ENCODE results near the gene PGS1.

Gene PGS1

DNA sequence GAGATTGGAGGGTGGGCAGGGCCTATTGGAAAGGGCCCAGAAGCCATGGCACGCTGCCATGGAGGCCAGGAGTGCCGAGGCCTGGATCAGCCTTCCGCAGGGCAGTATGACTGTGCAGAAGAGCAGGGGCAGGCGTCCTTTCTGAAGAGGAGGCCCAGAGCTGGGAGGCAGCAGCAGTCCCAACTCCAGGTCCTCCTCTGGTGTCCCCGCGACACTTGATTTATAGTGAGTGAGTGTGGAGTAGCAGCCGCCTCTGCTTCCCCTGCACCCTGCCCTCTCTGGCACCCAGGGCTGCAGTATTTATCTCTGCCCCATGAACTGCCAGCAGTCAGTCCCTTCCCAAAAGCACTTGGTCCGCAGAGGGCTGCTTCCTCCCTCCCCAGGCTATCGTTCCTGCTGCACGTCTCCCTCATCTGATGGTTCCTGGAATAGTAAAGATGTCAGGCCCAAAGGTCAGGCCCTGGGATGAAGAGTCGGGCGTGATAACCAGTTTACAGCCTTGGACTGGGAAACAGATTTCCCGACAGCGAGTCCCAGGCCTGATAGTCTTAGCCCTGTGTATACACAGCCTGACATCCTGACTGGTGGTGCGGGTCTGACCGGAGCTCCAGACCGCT, 32.9 kb downstream of the PGS1 start:
- no peak for DNase-seq

DNA sequence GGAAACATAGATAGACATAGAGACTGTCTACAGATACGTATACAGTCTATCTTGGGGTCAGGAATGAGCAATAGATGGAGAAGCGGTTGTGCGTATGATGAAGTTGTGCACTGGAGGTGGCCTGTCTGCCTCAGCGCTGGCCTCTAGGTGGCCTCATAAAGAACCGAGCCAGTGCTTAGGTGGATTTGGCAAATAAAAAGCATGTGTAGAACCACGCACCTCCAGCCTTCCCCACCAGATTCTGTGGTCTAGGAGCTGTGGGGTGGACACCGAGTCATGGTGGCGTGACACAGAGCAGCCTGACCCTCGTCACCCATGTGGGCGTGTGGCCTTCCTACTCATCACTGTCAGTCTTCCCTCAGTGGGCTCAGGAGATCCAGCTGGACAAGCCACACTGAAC, 34.0 kb downstream of the PGS1 start:
- no peak for DNase-seq

DNA sequence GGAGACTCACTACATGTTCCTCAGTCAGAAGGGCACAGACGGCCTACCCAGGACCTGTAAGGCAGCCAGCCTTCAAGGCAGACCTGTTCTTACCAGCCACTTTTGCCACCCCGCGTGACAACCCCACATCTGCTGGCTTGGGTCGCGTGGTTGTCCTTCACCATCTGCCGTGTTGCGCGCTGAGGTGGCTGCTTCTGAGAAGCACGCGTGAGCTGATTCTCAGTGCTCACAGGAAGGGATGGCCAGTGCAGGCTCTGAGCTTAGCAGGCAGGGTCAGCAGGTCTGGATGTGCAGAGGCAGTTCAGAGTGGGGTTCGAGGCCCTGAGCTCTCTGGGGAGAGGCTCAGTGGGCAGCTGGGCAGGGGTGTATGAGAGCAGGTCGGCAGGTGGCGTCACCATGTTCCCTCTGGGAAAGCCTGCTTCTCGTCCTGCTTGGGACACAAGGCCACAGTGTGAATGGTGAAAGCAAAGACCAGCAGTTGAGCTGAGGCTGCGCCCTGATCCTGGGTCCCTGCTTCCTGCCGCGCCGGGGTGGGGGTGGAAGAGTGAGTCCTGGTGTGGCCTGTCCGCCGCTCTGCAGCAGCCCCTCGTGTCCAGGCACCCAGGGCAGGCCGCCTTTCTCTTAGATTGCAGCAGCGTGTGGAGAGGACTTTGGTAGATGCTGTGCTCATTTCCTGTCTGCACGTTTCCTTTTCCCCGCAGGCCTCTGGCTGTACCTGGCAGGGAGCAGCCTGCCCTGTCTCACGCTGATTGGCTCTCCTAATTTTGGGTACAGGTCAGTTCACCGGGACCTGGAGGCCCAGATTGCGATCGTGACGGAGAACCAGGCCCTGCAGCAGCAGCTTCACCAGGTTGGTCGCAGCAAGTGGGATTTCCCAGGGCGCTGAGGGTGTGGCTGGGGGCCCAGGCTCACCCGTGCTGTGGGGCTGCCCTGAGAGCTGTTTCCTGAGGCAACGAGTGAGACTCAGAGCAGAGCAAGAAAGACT, 36.0 kb downstream of the PGS1 start:
- no peak for DNase-seq

DNA sequence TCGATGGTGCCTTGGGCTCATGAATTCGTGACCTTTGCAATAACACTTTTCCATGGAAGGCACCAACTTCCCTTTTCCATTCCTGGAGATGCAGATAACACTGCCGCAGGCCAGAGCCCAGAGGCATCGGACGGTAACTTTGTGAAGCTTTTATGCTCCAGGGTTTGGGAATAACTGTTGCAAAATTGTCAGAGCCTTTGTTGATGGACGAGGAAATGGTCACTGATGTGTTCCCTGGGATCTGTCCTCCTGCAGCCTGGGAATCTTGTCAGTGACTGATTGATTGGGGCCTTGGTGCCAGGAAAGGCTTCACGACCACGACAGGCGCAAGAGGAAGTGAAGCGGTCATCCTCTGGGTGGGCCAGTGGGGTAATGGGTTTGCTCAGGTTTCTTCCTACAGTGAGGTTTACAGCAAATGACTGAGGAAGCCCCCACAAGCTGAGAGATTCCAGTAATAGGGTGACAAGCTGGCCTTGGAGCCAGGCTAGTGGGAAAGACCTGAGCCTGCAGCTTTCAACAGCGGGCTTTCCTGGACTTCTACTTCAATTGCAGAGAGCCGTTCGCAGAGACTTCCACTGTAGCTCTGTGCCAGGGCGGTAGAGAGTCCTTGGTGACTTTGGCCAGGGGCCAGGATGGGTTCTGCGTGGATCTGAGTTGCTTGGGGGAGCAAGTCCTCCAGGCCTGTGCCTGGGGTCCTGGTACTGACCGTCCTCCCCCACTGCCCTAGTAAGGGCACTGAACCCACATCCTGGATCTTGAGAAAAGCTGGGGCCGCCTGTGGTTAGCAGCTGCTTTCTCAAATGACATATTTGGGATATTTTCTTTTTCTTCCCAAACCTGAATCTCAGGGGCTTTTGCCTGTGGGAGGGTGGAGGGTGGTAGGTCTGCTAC, 37.6 kb downstream of the PGS1 start:
- peak; percentile 55 for DNase-seq

DNA sequence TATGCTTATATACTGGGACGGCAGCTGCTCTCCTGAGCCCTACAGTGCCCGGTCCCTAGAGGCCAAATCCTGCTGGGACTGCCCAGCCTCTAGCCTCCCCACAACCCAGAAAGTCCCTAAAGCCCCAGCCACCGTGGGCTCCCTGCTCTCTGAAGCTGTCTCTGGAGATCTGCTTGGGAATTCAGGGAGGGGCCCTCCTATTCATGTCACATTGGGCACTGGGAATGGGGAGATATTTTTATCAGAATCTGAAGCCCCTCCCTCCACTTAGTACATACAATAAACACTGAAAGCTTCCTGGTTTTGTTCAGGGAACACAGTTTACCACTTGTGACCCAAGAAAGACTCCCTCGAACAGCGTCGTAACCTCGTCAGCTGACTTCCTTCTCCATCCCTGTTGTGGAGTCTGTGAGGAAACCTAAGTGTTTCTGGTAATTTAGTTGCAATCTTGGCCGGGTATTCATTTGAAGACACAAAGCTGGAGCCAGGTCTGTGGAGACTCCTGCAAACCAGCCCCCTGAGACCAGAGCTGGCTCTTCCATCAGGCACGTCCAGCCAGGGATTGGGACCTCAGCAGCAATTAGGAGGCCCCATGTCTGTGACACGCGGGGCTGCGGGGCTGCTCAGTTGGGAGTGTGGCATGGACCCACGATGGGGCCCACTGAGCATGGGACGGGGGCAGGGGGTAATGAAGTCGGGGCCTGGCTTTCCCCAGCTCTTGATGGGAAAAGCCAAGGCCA, 38.5 kb downstream of the PGS1 start:
- DNase-seq: peak; percentile 48

DNA sequence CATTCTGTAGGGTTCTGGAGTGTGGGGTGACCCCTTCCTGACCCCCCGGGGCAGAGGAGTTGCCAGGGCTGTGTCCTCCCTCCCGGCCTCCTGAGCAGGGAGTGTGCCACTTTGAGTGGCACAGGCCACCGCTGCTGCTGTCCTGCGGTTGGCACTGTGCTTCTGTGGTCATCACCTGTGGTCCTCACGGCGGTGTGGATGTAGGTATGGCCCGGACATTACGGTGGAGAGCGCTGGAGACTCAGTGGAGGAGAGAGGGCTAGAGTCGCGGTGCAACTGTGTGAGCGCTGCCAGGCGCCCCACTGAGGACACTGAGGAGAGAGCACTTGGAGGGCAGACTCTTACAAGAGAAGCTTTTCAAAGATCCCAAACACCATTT, 39.1 kb downstream of the PGS1 start:
- DNase-seq: no peak

DNA sequence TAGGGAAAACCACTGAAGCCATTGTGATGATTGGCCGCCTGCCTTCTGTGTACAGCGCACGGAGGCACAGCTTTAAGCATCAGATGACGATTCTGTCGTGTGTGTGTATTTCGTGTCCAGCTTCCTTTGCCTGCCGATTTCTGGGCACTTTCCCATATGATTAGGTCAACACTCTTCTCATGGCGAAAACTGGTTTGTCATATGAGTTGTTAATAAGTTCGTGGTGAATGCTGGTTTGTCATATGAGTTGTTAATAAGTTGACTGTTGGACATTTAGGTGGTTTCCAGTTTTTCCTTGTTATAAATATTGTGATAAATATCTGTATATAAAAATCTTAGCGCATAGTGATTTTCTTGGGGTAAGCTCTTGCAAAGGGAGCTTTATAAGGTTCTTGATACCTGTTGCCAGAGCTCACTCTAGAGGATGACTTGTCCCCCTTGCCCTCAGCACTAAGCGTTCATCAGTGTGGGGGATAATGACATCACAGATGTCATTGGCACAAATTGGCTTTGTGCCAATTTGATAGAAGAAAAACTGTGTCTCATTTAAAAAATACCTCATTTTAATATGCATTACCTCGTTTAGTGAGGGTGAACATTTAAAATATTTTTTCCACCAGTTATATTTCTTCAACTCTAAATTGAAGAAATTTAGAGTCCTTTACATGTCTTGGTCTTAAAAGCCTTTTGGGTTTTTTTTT, 40.0 kb downstream of the PGS1 start:
- DNase-seq: no peak

DNA sequence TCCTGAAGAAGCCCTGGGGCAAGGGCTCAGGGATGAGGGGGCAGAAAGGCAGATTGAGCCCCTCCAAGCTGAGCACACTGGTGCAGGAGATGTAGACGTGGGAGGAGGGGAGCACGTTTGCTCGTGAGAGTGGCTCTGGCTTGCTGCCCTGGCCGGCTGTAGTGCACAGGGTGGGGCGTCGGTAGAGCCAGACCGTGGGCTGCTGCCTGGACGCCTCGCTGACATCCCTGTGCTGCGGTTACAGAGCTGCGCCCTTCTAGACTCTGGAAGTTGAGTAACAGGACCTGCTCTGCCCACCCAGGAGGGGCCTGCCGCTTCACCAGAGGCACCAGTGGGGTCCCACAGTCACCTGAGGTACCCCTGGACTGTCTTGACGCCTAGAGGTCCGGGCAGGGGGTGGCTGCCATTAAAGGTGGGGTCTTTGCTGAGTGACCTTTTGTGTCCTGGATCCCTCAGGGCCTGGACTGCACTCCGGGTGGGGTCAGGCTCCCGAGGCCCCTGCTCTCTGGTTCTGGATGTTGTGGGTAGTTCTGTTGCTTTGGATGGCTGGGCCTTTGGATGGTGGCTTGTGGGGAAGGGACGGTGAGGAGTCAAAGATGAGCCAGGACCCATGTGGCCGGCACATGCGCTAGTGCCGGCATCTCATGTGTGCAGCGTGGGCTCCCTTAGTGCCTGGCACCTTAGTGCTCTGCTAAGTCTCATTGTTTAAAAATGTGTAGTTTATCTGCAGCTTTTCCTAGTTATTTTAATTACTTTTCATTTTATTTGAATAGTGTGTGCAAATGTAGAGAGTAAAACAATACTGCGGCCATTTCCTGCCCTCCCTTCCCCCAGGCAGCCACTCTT, 41.7 kb downstream of the PGS1 start:
- no peak for DNase-seq

DNA sequence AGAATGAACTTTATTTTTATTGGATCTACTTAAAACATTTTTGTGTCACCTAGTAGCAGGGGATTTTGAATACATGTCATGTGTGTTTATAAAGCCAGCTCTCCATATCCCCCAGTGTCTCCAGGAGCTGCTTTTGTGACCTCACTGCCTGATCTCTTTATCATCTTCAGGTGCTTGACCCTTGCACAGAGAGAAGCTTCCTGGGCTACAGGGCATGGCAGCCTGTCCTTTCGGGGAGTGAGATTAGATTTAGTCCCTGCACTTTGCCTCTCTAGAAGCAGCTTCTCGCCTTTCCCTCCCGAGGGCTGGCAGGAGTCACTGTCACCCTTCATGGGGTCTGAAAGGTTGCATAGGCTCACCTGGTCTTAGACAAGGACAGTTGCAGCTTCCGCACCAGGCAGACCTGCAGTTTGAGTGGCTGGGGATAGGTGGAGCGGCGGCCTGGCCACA, 42.7 kb downstream of the PGS1 start:
- no peak for DNase-seq

DNA sequence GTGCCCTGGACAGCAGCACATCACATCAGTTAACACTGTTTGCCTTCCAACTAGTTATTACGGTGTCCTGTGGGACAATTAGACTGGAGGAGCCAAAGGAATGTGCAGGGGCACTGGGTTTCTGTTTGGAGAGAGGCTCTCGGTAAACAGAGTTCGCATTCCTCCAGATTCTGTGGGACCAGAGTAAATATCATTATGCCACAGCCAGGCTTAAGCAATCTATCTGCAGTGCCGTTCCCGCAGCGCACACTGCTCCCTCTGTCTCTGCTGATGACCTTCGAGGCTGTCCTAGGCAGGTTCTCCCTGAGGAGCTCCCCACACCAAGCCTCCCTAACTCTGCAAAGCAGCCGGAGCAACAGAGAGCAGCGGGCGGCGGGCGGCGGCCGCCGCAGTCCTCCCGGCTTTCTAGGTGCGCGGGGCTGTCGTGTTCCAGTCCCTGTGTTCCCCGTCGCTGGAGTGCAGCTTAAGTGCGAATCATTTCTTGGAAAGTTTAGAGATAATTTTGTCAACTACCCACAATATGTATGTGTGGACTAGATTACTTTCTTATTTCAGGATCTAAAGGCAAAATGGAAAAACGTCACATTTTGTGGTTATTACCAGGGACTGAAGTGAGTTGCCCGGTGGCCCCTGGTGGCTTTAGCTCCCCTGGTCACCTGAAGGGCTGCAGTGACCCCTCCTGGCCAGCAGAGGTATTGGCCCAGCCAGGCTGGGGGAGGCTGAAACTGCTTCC, 43.3 kb downstream of the PGS1 start:
- DNase-seq: peak; percentile 78

DNA sequence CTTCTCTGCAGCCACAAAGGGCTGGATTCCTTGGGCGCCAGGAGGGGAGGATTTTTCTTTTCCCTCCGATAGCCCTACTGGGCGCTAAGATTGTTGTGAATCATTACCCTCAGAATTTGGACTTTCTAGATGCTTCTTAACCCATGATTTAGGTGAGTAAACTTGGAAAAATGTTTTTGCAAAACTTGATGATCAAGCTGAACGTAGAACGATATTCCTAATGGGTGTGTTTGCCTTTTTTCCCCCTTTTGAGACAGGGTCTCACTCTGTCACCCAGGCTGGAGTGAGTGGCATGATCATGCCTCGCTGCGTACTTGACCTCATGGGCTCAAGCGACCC, 43.8 kb downstream of the PGS1 start:
- no peak for DNase-seq

DNA sequence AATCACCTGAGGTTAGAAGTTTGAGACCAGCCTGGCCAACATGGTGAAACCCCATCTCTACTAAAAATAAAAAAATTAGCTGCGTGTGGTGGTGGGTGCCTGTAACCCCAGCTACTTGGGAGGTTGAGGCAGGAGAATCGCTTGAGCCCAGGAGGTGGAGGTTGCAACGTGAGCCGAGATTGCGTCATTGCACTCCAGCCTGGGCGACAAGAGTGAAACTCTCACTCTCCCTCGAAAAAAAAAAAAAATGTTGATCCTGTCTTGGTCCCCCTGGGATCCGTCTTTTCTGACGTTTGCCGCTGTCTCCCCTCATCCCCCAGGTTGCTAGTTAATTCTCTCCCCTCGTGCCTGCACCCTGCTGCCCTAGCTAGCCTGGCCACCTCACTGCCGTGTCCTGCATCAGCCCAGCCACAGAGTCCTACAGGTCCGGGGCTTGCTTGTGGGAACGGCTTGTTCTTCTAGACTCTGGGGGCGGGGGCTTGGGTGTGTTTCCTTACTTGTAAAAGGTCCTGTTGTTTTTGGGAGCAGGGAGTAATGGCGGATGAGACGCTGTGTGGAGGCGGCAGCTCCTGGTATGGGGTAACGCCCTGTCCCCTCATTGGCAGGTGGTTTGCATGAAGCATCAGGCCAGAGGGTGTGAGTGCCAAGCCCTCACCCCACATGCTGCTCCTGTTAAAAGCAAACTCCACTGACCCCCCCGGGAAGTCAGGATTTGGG, 44.6 kb downstream of the PGS1 start:
- no peak for DNase-seq

DNA sequence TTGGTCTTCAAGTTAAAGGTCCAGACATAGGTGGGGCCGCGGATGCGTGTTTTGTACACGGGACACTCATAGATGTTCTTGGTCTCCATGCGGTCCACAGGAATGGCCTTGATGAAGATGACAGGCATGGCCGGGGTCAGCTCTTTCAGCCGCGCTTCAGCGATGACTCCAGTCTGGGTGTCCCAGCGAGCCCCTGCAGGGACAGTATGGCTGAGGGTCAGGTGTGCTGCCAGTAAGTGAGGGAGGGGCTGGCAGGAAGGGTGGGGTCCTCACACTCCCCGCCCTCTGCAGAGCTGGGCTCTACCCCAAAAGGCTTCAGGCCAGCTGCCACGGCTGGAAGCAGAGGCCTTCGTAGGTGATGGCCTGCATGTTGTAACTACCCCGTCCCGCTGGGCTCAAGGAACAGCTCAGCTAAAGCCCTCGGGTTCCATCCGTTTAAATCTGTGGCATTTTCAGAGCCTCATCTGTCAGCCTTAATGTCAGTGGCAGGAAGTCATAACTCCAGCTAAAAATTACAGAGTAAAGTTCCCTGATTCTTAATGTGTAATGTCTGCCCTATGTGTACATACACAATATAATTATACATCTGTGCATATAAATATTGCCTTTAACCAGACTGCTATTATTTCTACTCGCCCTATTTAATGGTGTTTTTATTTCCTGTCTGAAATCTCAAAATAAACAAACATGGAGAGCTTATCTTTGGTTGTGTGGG, 45.7 kb downstream of the PGS1 start:
- DNase-seq: no peak

DNA sequence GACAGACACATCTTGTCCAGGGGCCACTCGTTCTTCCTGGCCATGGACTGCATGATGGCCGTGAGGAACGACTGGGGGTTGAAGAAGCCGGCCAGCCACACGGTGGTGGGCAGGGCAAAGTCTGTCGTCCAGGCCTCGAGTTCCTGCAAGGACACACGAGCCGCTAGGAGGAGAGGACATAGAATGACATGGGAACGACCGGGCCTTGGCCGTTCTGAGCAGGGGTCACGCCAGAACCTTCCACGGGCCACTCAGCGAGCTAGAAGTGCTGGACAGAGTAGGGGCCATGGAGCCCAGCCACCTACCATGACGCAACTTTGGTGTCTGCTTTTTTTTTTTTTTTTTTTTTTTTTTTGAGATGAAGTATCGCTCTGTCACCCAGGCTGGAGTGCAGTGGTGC, 47.0 kb downstream of the PGS1 start:
- no peak for DNase-seq

DNA sequence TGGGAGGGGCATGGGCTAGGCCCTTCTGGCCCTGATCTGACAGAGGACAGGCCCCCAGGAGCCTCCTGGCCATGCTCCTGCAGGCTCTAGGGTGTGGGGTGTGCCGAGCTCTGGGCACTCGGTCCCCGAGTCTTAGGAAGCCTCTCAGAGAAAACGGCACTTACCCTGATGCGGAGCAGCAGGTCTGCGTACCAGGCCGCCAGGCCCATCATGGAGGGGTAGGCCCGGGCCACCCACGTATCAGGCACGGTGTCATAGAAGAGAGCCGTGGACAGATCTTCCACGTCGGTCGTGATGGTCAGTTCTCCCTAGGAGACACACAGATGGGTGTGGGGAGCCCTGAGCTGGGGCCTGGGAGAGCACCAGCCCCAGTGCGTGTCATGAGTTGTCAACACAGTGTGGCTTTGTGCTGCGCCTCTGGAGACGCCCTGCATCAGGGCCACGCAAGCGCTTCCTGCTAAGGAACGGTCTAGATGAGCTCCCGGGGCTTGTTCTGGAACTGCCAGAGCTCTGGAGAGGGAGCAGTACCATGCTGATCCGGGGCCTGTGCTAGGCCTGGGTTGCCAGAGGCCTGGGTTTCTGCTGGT, 47.9 kb downstream of the PGS1 start:
- no peak for DNase-seq

DNA sequence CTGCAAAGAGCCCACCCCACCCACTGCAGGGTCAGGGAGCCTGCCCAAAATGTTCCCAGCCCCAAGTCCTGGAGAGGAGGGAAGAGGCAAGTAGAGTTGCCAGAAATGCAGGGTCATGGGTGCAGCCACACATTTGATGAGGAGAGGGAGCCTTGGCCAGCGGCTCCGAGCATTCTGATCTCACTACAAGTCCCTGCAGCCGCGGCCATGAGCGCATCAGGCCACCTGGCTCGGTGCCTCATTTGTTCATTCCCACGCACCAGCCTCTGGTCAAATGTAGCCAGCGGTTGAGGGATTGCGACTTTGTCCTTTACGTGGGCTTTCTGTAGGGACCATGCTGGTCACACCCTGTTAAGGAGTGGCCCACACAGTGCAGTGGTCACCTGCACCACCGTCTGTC, 48.7 kb downstream of the PGS1 start:
- no peak for DNase-seq

DNA sequence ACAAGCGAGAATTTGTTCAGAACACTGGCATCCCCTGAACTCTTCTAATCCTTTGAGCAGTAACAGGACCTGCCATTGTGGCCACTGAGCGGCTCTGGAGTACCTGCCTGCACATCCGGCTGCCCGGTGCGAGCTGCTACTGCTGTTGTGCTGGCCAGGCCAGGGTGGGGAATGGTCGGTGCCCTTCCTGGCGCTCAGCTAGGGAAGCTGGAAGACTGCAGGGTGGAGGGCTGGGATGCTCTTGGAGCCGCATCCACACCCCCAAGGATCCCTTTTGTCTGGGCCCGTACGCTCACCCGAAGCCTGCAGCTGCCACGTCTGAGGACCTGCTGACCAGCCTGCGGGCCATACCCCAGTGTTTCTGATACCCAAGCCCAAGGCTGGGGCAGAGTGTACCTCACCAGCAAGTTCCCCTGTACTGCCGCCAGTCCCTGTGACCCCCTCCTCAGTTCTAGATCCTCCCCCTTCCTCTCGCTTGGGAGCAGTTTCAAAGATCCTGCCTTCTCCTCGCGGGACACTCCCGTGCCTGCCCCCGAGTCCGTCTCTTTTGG, 49.7 kb downstream of the PGS1 start:
- DNase-seq: no peak

All from right hindlimb (tissue), 1 donor.